GM18526 (cell line): ENCODE results near the gene FERMT3.

ENCODE experiments used
- POLR2A ChIP-seq: IDR thresholded peaks from 3 replicates; pipeline ENCODE4 v1.6.1; 2011; ENCODE audit not compliant: insufficient read length; ENCODE audit errors: extremely low read depth

FERMT3 gene

DNA sequence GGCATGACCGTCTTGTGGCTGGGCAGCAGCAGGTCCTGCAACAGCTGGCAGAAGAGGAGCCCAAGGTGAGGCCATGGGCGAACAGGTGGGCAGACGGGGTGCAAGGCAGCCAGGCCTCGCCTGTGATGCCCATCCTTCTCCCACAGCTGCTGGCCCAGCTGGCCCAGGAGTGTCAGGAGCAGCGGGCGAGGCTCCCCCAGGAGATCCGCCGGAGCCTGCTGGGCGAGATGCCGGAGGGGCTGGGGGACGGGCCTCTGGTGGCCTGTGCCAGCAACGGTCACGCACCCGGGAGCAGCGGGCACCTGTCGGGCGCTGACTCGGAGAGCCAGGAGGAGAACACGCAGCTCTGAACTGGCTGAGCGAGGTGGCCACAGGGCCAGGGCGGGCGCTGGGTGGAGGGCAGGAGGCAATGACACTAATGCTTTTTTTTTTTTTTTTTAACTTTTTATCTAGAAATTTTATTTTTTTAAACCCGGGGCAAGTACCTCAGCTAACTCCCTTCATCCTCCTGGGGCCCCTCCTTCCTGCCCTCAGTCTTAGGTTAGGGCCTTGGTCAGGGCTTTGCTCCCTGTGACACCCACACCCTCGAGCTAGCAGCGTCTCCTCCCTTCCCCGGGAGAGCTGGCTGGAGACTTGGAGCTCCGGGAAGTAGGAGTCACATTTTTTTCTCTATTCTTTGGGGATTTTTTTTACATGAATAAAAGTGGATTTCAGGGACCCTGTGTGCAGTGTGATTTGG is 60.9 kb downstream of the FERMT3 start:
- no peak for TF ChIP-seq POLR2A

DNA sequence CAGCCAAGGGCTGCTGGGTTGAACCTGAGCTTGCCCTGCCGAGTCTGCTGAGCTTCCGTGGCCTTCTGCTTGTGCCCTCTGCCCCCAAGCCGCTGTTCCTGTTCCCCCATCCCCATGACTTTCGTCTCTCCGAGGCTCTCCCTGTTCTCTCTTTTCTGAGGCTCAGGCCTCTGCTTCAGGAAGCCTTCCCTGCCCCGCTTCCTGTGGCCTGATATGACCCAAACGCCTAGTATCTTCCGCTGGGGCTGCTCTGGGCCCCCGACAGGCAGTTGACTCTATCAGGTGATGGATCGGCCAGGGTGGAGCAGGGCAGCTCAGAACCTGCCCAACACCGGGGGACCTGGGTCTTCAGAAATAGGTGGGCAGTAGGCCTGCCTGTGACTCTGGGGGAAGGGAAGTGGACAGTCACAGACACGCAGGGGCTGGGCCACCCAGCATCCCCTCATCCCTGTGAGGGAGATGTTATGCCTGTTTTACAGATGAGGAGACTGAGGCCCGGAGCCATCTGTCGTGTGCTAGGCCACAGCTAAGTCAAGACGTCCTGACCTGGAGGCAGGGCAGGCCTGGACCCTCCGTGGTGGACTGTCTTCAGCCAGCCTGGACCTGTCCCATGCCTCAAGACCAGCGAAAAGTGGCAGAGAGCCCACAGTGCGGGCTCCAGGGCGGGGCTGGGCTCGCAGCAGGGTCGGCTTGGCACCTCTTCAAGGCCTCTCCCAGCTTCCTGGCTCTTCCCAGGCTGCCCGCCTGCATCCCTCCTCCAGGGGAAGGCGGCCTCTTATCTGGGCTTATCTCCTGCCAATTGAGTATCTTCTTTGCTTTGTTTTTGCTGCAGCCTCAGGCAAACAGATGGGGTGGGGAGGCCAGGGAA is 61.7 kb downstream of the FERMT3 start:
- TF ChIP-seq POLR2A = no peak

DNA sequence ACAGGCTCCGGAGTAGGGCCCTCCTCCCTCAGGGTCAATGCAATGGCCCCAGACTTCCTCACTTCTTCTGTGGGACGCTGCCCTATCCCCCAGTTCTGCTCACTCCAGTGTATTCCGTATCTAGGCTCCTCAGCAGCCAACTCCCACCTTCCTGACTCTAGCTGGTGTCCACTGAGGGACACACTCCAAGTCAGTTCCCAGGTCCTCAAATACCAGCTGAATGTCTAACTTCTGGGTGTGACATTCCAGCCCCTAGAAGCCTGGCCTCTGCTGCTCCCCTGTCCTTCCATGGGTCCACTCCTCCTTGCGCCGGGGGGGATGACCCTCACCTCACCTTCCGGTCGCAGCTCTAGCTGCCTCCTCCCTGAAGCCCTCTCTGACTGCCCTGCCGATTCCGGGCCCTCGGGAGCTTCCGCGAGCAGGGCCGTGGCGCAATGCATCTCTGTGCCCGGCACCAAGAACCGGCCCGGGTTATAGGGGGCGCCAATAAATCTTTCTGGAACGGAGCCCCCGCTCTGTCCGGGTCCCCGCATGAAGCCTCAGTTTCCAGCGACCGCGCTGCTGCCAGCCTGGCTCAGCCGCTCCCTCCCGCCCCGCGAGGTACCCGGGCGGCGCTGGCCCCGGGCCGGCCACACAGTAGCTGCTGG is 62.5 kb downstream of the FERMT3 start:
- TF ChIP-seq POLR2A = no peak

DNA sequence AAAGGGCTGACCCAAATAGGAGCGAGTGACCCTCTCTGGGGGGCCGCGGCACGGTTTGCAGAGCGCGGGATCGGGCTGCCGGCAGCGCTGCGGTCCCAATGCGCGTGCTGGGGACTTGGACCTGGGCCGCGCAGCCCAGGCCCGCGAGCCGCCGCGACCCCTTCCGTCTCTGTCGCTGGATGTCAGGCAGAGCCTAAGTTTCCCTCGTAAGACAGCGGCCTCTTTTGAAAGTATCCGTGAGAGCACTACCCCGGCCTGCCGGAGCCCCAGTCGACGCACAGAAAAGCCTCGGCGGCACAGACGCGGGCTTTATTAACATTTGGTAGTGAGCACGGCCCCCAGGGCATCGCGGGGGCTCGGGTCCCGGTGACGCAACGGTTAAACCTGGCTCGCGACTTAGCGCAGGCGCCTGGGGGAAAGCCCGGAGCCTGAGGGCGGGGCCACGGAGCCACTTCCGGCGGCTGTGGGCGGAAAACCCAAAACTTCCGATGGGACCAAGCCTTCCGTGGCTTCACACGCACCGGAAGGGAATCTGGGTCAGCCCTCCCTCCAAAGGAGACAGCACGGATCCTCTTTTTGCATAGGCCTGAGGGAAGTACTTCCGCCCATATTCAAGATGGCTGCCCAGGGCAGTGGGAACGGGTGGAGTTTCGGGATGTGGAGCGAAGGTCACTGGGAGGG is 63.2 kb downstream of the FERMT3 start:
- TF ChIP-seq POLR2A = peak; percentile 67
